Ishikawa (cell line): ENCODE results near the gene DAB1.

Experiments used
- CEBPB ChIP-seq: IDR thresholded peaks from 2 replicates; pipeline ENCODE4 v1.6.1; 2012
- EP300 ChIP-seq: IDR thresholded peaks from 2 replicates; pipeline ENCODE4 v1.6.1; 2012; ENCODE audit warnings: borderline replicate concordance
- MAX ChIP-seq: IDR thresholded peaks from 2 replicates; pipeline ENCODE4 v1.6.1; 2012
- RAD21 ChIP-seq: IDR thresholded peaks from 2 replicates; pipeline ENCODE4 v1.6.1; 2012; ENCODE audit warnings: low read depth
- TAF1 ChIP-seq: IDR thresholded peaks from 2 replicates; pipeline ENCODE4 v1.6.1; 2012; ENCODE audit warnings: low read depth, mild to moderate bottlenecking
- TEAD4 ChIP-seq: IDR thresholded peaks from 2 replicates; pipeline ENCODE4 v1.6.1; 2012
- YY1 ChIP-seq: IDR thresholded peaks from 2 replicates; pipeline ENCODE4 v1.6.1; 2012; ENCODE audit warnings: low read depth
- ZBTB7A ChIP-seq: IDR thresholded peaks from 2 replicates; pipeline ENCODE4 v1.6.1; 2012; ENCODE audit warnings: low read depth
- TF ChIP-seq, protein P1 (sequence below): IDR thresholded peaks from 2 replicates; pipeline ENCODE4 v1.6.1; 2012; ENCODE audit warnings: low read depth, mild to moderate bottlenecking

- TF ChIP-seq EP300 (no peak), TAF1 (no peak), TEAD4 (no peak), MAX (no peak), ZBTB7A (no peak), RAD21 (no peak), YY1 (no peak), CEBPB (no peak)
- TF ChIP-seq, protein P1, sequence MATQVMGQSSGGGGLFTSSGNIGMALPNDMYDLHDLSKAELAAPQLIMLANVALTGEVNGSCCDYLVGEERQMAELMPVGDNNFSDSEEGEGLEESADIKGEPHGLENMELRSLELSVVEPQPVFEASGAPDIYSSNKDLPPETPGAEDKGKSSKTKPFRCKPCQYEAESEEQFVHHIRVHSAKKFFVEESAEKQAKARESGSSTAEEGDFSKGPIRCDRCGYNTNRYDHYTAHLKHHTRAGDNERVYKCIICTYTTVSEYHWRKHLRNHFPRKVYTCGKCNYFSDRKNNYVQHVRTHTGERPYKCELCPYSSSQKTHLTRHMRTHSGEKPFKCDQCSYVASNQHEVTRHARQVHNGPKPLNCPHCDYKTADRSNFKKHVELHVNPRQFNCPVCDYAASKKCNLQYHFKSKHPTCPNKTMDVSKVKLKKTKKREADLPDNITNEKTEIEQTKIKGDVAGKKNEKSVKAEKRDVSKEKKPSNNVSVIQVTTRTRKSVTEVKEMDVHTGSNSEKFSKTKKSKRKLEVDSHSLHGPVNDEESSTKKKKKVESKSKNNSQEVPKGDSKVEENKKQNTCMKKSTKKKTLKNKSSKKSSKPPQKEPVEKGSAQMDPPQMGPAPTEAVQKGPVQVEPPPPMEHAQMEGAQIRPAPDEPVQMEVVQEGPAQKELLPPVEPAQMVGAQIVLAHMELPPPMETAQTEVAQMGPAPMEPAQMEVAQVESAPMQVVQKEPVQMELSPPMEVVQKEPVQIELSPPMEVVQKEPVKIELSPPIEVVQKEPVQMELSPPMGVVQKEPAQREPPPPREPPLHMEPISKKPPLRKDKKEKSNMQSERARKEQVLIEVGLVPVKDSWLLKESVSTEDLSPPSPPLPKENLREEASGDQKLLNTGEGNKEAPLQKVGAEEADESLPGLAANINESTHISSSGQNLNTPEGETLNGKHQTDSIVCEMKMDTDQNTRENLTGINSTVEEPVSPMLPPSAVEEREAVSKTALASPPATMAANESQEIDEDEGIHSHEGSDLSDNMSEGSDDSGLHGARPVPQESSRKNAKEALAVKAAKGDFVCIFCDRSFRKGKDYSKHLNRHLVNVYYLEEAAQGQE: no peak
These were observed 38.5 kb downstream of the DAB1 start for GRCh38 chr1:57385336-57385735.
